B cell (primary cell): ENCODE measurements around the gene TMEM132D.

Experiments used
- EZH2 ChIP-seq: IDR thresholded peaks from 2 replicates; pipeline ENCODE4 v1.6.1; 2012; ENCODE audit warnings: borderline replicate concordance, low read depth, mild to moderate bottlenecking, moderate library complexity, low read length; ENCODE audit not compliant: insufficient read depth, poor library complexity, severe bottlenecking
- TF ChIP-seq, protein P1 (sequence below): fragments of 200-600 bp; IDR thresholded peaks from one replicate; pipeline ENCODE4 v1.8.0; 2022; ENCODE audit warnings: antibody characterized with exemption, mild to moderate bottlenecking

DNA sequence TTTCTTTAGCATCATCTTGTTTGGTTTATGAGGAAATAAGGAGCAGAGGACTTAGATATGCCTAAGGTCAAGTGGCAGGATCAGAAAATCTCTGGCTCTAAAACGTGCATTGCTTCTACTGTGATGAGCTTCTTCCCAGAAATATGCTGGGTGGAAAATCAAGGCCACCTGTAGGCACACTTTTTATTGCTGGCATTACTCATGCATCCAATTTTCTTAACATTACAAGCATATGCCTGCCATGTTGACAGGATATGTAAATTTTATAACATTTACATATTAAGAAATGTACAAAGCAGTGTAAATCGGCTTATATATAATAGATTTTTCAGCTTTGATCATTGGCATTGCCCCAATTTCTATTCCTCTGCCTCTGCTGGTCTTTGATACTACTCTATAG lies 409.6 kb downstream of the TMEM132D start:
- TF ChIP-seq, protein P1, sequence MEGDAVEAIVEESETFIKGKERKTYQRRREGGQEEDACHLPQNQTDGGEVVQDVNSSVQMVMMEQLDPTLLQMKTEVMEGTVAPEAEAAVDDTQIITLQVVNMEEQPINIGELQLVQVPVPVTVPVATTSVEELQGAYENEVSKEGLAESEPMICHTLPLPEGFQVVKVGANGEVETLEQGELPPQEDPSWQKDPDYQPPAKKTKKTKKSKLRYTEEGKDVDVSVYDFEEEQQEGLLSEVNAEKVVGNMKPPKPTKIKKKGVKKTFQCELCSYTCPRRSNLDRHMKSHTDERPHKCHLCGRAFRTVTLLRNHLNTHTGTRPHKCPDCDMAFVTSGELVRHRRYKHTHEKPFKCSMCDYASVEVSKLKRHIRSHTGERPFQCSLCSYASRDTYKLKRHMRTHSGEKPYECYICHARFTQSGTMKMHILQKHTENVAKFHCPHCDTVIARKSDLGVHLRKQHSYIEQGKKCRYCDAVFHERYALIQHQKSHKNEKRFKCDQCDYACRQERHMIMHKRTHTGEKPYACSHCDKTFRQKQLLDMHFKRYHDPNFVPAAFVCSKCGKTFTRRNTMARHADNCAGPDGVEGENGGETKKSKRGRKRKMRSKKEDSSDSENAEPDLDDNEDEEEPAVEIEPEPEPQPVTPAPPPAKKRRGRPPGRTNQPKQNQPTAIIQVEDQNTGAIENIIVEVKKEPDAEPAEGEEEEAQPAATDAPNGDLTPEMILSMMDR: no peak
- TF ChIP-seq EZH2: no peak
